Caco-2 (cell line): ENCODE data around the gene GAREM1. TPM values are rescaled to one million over a fixed set of nuclear protein-coding genes. Genes with fewer than 3 reads are reported as not detected.

ENCODE experiments used
- BruUV-seq: library from RNA; stranded (reverse); fragments of 400-500 nt; replicated peaks from 2 replicates; lab custom pipeline; 2021; lab: Mats Ljungman, UMichigan
- CTCF ChIA-PET: fragments of 300-600 bp; sonication (Branson Sonifier 250); formaldehyde crosslinking; loops from one replicate; lab custom pipeline; 2022; ENCODE audit warnings: antibody characterized with exemption; lab: Charles Lee
- POLR2A ChIA-PET: fragments of 300-600 bp; sonication (Branson Sonifier 250); formaldehyde crosslinking; loops from one replicate; lab custom pipeline; 2022; ENCODE audit warnings: antibody characterized with exemption; lab: Charles Lee
- DNase-seq, 2 experiments: peaks; one replicate each; pipeline versions ENCODE4 v3.0.0 to v3.0.0-alpha.2; 2020 to 2022
- H3K27me3 ChIP-seq: replicated peaks from 2 replicates; pipeline ENCODE4 v1.6.0; 2011; ENCODE audit warnings: low read length; ENCODE audit not compliant: control insufficient read depth, insufficient read depth
- H3K36me3 ChIP-seq: 2 replicates; pipeline ENCODE4 v1.5.1; 2011; ENCODE audit warnings: low read length; ENCODE audit not compliant: control insufficient read depth, insufficient read depth
- H3K4me1 ChIP-seq: fragments of 250-450 bp; sonication (Bioruptor Pico); 2 replicates; pipeline ENCODE4 v1.5.1; 2020; ENCODE audit warnings: mild to moderate bottlenecking
- H3K4me3 ChIP-seq: 2 replicates; pipeline ENCODE4 v1.5.1; 2011; ENCODE audit warnings: low read depth, mild to moderate bottlenecking, control low read depth, low read length
- H3K9me3 ChIP-seq: fragments of 250-450 bp; sonication (Bioruptor Pico); 2 replicates; pipeline ENCODE4 v1.5.1; 2020; ENCODE audit warnings: mild to moderate bottlenecking, moderate library complexity
- H3K27ac Mint-ChIP-seq: one replicate; pipeline ENCODE4 v1.8.0; 2022; ENCODE audit warnings: mixed read lengths; ENCODE audit not compliant: unreplicated experiment
- H3K27me3 Mint-ChIP-seq: one replicate; pipeline ENCODE4 v1.8.0; 2022; ENCODE audit warnings: mixed read lengths; ENCODE audit not compliant: insufficient read depth, unreplicated experiment
- H3K36me3 Mint-ChIP-seq: one replicate; pipeline ENCODE4 v1.8.0; 2022; ENCODE audit warnings: mild to moderate bottlenecking, mixed read lengths; ENCODE audit not compliant: insufficient read depth, unreplicated experiment
- H3K4me1 Mint-ChIP-seq: one replicate; pipeline ENCODE4 v1.8.0; 2022; ENCODE audit warnings: low read depth, mixed read lengths; ENCODE audit not compliant: unreplicated experiment
- H3K4me3 Mint-ChIP-seq: one replicate; pipeline ENCODE4 v1.8.0; 2022; ENCODE audit warnings: mild to moderate bottlenecking, moderate library complexity, mixed read lengths; ENCODE audit not compliant: unreplicated experiment
- H3K9me3 Mint-ChIP-seq: one replicate; pipeline ENCODE4 v1.8.0; 2022; ENCODE audit warnings: mixed read lengths; ENCODE audit not compliant: unreplicated experiment
- CTCF ChIP-seq, 2 experiments: fragments of 200-600 bp in 1 of 2; IDR thresholded peaks; 1 replicate in 1 of 2; 2 replicates in 1 of 2; pipeline versions ENCODE4 v1.5.1 to v1.8.0; 2011 to 2022; ENCODE audit warnings: antibody characterized with exemption in 1 of 2, control low read depth in 1 of 2, inconsistent platforms in 1 of 2, low read depth in 1 of 2, low read length in 1 of 2, mild to moderate bottlenecking in 1 of 2, moderate library complexity in 1 of 2; ENCODE audit not compliant: insufficient read depth in 1 of 2, severe bottlenecking in 1 of 2, unreplicated experiment in 1 of 2
- intact Hi-C: fragments of 100-400 bp; cut with micrococcal nuclease; formaldehyde crosslinking; loops from one replicate; pipeline ENCODE4 v1.10.0; 2022; ENCODE audit not compliant: unreplicated experiment
- total RNA-seq: library from RNA; stranded (reverse); gene quantifications from 2 replicates; pipeline ENCODE4 v1.2.3, GENCODE V29; 2022

GAREM1 gene
- total RNA-seq, 1 experiment from 2014 or later = 0.50 TPM

GRCh38 chr18:32386471-32386870, 84.2 kb downstream of the GAREM1 start:
- Mint-ChIP-seq H3K27ac (no peak overlapping the region), H3K4me1 (no peaks in the 10 kb centered on the region), H3K36me3 (no peaks in the 10 kb centered on the region), H3K9me3 (no peaks in the 10 kb centered on the region), H3K27me3 (peaks cover 3% of the 10 kb centered on the region), H3K4me3 (no peak overlapping the region)
- intact Hi-C loops = no loop called here
- Histone ChIP-seq H3K4me1 (no peaks in the 10 kb centered on the region), H3K4me3 (no peak overlapping the region), H3K36me3 (no peaks in the 10 kb centered on the region), H3K9me3 (no peaks in the 10 kb centered on the region), H3K27me3 (no peaks in the 10 kb centered on the region)
- DNase-seq = no peak
- ChIA-PET CTCF (no interaction called here), POLR2A (no interaction called here)
- no peak for TF ChIP-seq CTCF (IDR thresholded peaks at IDR 0.05; ENCODE audit: insufficient read depth in 1 of 2, low read depth in 1 of 2, low read length in 1 of 2, severe bottlenecking in 1 of 2, unreplicated experiment in 1 of 2)
- no TSS peak for BruUV-seq

GRCh38 chr18:32383050-32383819, 87.4 kb downstream of the GAREM1 start:
- POLR2A ChIA-PET = no interaction called here
- no peak overlapping the region for H3K4me3 Mint-ChIP-seq

GRCh38 chr18:32381761-32382160, 88.9 kb downstream of the GAREM1 start:
- no peak for DNase-seq
- Mint-ChIP-seq H3K4me3 (no peak overlapping the region), H3K27ac (no peak overlapping the region), H3K9me3 (no peaks in the 10 kb centered on the region), H3K27me3 (peaks cover 3% of the 10 kb centered on the region), H3K36me3 (no peaks in the 10 kb centered on the region), H3K4me1 (no peaks in the 10 kb centered on the region)
- H3K9me3 ChIP-seq = no peaks in the 10 kb centered on the region
- BruUV-seq = no TSS peak
- POLR2A ChIA-PET = no interaction called here
- no peaks in the 10 kb centered on the region for H3K27me3 ChIP-seq
- no peak for TF ChIP-seq CTCF (IDR thresholded peaks at IDR 0.05; ENCODE audit: insufficient read depth in 1 of 2, low read depth in 1 of 2, low read length in 1 of 2, severe bottlenecking in 1 of 2, unreplicated experiment in 1 of 2)
- intact Hi-C loops = no loop called here
- no peaks in the 10 kb centered on the region for H3K4me1 ChIP-seq
- no peak overlapping the region for H3K4me3 ChIP-seq
- no peaks in the 10 kb centered on the region for H3K36me3 ChIP-seq
- CTCF ChIA-PET = no interaction called here

More at GRCh38 chr18:32383050-32383819, 87.4 kb downstream of the GAREM1 start:
- Histone ChIP-seq H3K9me3 (no peaks in the 10 kb centered on the region), H3K4me1 (no peaks in the 10 kb centered on the region), H3K36me3 (no peaks in the 10 kb centered on the region), H3K4me3 (no peak overlapping the region), H3K27me3 (no peaks in the 10 kb centered on the region)
- BruUV-seq = no TSS peak
- no peak for TF ChIP-seq CTCF (IDR thresholded peaks at IDR 0.05; ENCODE audit: insufficient read depth in 1 of 2, low read depth in 1 of 2, low read length in 1 of 2, severe bottlenecking in 1 of 2, unreplicated experiment in 1 of 2)
- DNase-seq = no peak
- Mint-ChIP-seq H3K4me1 (no peaks in the 10 kb centered on the region), H3K27me3 (peaks cover 3% of the 10 kb centered on the region), H3K27ac (no peak overlapping the region), H3K9me3 (no peaks in the 10 kb centered on the region), H3K36me3 (no peaks in the 10 kb centered on the region)
- intact Hi-C loops = no loop called here
- CTCF ChIA-PET = no interaction called here
